GM23338 (cell line): ENCODE measurements around the gene EFTUD2. TPM values are rescaled to one million over a fixed set of nuclear protein-coding genes. Genes with fewer than 3 reads are reported as not detected.

Source experiments
- ATAC-seq: fragments of 200-7000 bp; cut with Tn5 transposase; 3 replicates; pipeline ENCODE4 v1.9.1; 2020
- DNase-seq: peaks from one replicate; pipeline ENCODE4 v3.0.0-alpha.2; 2015; ENCODE audit warnings: low spot score
- H2AFZ ChIP-seq: fragments of 200-600 bp; sonication (generic); 2 replicates; pipeline ENCODE4 v1.8.0; 2016; ENCODE audit warnings: antibody characterized with exemption, mild to moderate bottlenecking, moderate library complexity
- H3F3A ChIP-seq: fragments of 200-600 bp; sonication (generic); replicated peaks from 2 replicates; pipeline ENCODE4 v1.8.0; 2017; ENCODE audit warnings: antibody characterized with exemption, mixed run types, low read depth
- H3K27ac ChIP-seq: fragments of 200-600 bp; sonication (generic); 2 replicates; pipeline ENCODE4 v1.6.1; 2016; ENCODE audit warnings: low read depth
- H3K27me3 ChIP-seq: fragments of 200-600 bp; sonication (generic); 2 replicates; pipeline ENCODE4 v1.8.0; 2016; ENCODE audit warnings: mild to moderate bottlenecking, mixed run types, moderate library complexity; ENCODE audit not compliant: insufficient read depth
- H3K36me3 ChIP-seq: fragments of 200-600 bp; sonication (generic); 2 replicates; pipeline ENCODE4 v1.8.0; 2016; ENCODE audit warnings: mild to moderate bottlenecking; ENCODE audit not compliant: insufficient read depth
- H3K4me1 ChIP-seq: fragments of 200-600 bp; sonication (generic); 2 replicates; pipeline ENCODE4 v1.8.0; 2016; ENCODE audit warnings: mild to moderate bottlenecking, moderate library complexity; ENCODE audit not compliant: insufficient read depth
- H3K4me2 ChIP-seq: fragments of 200-600 bp; sonication (generic); 2 replicates; pipeline ENCODE4 v1.7.1; 2017; ENCODE audit warnings: mixed run types
- H3K4me3 ChIP-seq: fragments of 200-600 bp; sonication (generic); 2 replicates; pipeline ENCODE4 v1.6.1; 2016; ENCODE audit warnings: mixed run types
- H3K79me2 ChIP-seq: fragments of 200-600 bp; sonication (generic); replicated peaks from 2 replicates; pipeline ENCODE4 v1.8.0; 2017; ENCODE audit warnings: mild to moderate bottlenecking; ENCODE audit not compliant: insufficient read depth
- H3K9me2 ChIP-seq: fragments of 200-600 bp; sonication (generic); 2 replicates; pipeline ENCODE4 v1.8.0; 2017; ENCODE audit not compliant: insufficient read depth
- H4K20me1 ChIP-seq: fragments of 200-600 bp; sonication (generic); replicated peaks from 2 replicates; pipeline ENCODE4 v1.8.0; 2017; ENCODE audit warnings: mild to moderate bottlenecking; ENCODE audit not compliant: insufficient read depth
- H3K27ac Mint-ChIP-seq: 2 replicates; pipeline ENCODE4 v1.8.0; 2020; ENCODE audit warnings: inconsistent platforms, mild to moderate bottlenecking, moderate library complexity, mixed read lengths
- H3K27me3 Mint-ChIP-seq: 3 replicates; pipeline ENCODE4 v1.8.0; 2022; ENCODE audit warnings: low read depth, mild to moderate bottlenecking, moderate library complexity, mixed read lengths, inconsistent platforms; ENCODE audit not compliant: insufficient read depth, poor library complexity
- H3K36me3 Mint-ChIP-seq: 3 replicates; pipeline ENCODE4 v1.8.0; 2021; ENCODE audit warnings: low read depth, mild to moderate bottlenecking, inconsistent platforms, moderate library complexity, mixed read lengths
- H3K4me1 Mint-ChIP-seq: 3 replicates; pipeline ENCODE4 v1.8.0; 2020; ENCODE audit warnings: mild to moderate bottlenecking, inconsistent platforms, mixed read lengths
- H3K4me3 Mint-ChIP-seq: 3 replicates; pipeline ENCODE4 v1.8.0; 2021; ENCODE audit warnings: moderate library complexity, mild to moderate bottlenecking, inconsistent platforms, mixed read lengths
- H3K9me3 Mint-ChIP-seq: 3 replicates; pipeline ENCODE4 v1.8.0; 2020; ENCODE audit warnings: moderate library complexity, mild to moderate bottlenecking, inconsistent platforms, mixed read lengths
- CTCF ChIP-seq, 2 experiments: fragments of 200-600 bp in 1 of 2; sonication (generic) in 1 of 2; conservative IDR thresholded peaks; 2 replicates each; pipeline versions ENCODE4 v1.5.1 to v1.6.1; 2016 to 2017; ENCODE audit warnings: antibody characterized with exemption in 2 of 2, low read depth in 2 of 2, mild to moderate bottlenecking in 2 of 2, moderate library complexity in 1 of 2
- EZH2 ChIP-seq: fragments of 200-600 bp; sonication (generic); IDR thresholded peaks from one replicate; pipeline ENCODE4 v1.8.0; 2017; ENCODE audit warnings: antibody characterized with exemption, mild to moderate bottlenecking, low read depth; ENCODE audit not compliant: unreplicated experiment
- EZH2phosphoT487 ChIP-seq: fragments of 200-600 bp; sonication (generic); IDR thresholded peaks from one replicate; pipeline ENCODE4 v1.8.1; 2018; ENCODE audit warnings: antibody characterized with exemption; ENCODE audit not compliant: unreplicated experiment
- NANOG ChIP-seq: IDR thresholded peaks from 2 replicates; pipeline ENCODE4 v1.6.1; 2016; ENCODE audit warnings: antibody characterized with exemption, borderline replicate concordance
- REST ChIP-seq: IDR thresholded peaks from one replicate; pipeline ENCODE4 v1.6.1; 2018; ENCODE audit warnings: antibody characterized with exemption; ENCODE audit not compliant: unreplicated experiment
- STAT1 ChIP-seq: IDR thresholded peaks from one replicate; pipeline ENCODE4 v1.6.1; 2016; ENCODE audit warnings: antibody characterized with exemption; ENCODE audit not compliant: unreplicated experiment
- ZNF331 ChIP-seq: fragments of 250-450 bp; sonication (Bioruptor Pico); IDR thresholded peaks from 2 replicates; pipeline ENCODE4 v1.5.0; 2020; ENCODE audit warnings: low read depth, mild to moderate bottlenecking, moderate library complexity
- ZNF462 ChIP-seq: fragments of 250-450 bp; sonication (Bioruptor Pico); IDR thresholded peaks from 2 replicates; pipeline ENCODE4 v1.5.0; 2020; ENCODE audit warnings: mild to moderate bottlenecking, moderate library complexity
- polyA plus RNA-seq: library from polyadenylated mRNA; unstranded; fragments of >200 nt; fragmentation: Nextera tagmentation; extraction: Ambion mirVana; gene quantifications from 2 replicates; pipeline ENCODE4 v1.2.1, GENCODE V29; 2016
- total RNA-seq: library from RNA; depleted of rRNA; stranded (reverse); fragments of >200 nt; shearing (Covaris generic); gene quantifications from 2 replicates; pipeline ENCODE4 v1.2.3, GENCODE V29; 2014
- TF ChIP-seq, protein P1 (sequence below): IDR thresholded peaks from 2 replicates; pipeline ENCODE4 v1.6.1; 2016; ENCODE audit warnings: antibody characterized with exemption

The EFTUD2 gene
- total and polyA plus RNA-seq, 2 experiments from 2014 or later: 61.6 to 196 TPM

DNA sequence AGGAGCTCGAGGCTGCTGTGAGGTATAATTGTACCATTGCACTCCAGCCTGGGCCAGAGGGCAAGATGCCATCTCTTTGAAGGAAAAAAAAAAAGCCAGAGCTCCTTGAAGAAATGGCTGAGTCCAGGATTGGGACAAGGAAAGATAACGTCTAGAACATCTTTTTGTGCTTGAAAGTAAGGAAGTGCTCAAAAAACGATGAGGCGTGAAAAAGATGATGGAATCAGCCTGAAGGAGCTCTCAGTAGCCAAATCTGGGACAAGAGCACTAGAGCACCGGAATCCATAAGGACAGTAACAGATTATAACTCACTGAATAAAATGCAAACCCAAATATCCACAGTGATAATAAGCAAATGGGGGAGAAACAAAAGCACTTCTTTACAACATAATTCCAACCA lies 22.1 kb downstream of the EFTUD2 start:
- Histone ChIP-seq H4K20me1 (peaks cover 5% of the 10 kb centered on the region), H3K27ac (no peak overlapping the region), H3K36me3 (peaks cover 72% of the 10 kb centered on the region), H3K4me3 (no peak overlapping the region), H3K9me2 (no peaks in the 10 kb centered on the region), H3K27me3 (no peaks in the 10 kb centered on the region), H2AFZ (no peak overlapping the region), H3K4me2 (no peak overlapping the region), H3K4me1 (no peaks in the 10 kb centered on the region), H3F3A (peaks cover 18% of the 10 kb centered on the region; the same call in 1 of the 2 replicates), H3K79me2 (no peaks in the 10 kb centered on the region; the same call in 1 of the 2 replicates)
- Mint-ChIP-seq H3K27me3 (peaks cover 3% of the 10 kb centered on the region), H3K4me3 (no peak overlapping the region), H3K9me3 (no peaks in the 10 kb centered on the region), H3K27ac (no peak overlapping the region), H3K36me3 (peaks cover 72% of the 10 kb centered on the region), H3K4me1 (no peaks in the 10 kb centered on the region)
- DNase-seq (no peak), ATAC-seq (no peak)
- TF ChIP-seq CTCF (conservative IDR thresholded peaks at IDR 0.05; ENCODE audit: low read depth in 2 of 2): no peak
- no peak for TF ChIP-seq ZNF462 (CRISPR knock-in tag)
- TF ChIP-seq EZH2phosphoT487: no peak
- TF ChIP-seq EZH2: no peak
- TF ChIP-seq REST: no peak
- no peak for TF ChIP-seq NANOG
- TF ChIP-seq, protein P1, sequence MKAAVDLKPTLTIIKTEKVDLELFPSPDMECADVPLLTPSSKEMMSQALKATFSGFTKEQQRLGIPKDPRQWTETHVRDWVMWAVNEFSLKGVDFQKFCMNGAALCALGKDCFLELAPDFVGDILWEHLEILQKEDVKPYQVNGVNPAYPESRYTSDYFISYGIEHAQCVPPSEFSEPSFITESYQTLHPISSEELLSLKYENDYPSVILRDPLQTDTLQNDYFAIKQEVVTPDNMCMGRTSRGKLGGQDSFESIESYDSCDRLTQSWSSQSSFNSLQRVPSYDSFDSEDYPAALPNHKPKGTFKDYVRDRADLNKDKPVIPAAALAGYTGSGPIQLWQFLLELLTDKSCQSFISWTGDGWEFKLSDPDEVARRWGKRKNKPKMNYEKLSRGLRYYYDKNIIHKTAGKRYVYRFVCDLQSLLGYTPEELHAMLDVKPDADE: no peak
- no peak for TF ChIP-seq ZNF331 (CRISPR knock-in tag)
- TF ChIP-seq STAT1: no peak
